T-cell (primary cell): ENCODE measurements around the gene PPP3R2. TPM values are rescaled to one million over a fixed set of nuclear protein-coding genes. Genes with fewer than 3 reads are reported as not detected.
"Not testable (repeated sequence)": the region's sequence is repeated elsewhere in the genome, so short reads cannot be mapped to it uniquely, and the experiment has no call there.

Experiments used
- ATAC-seq, 4 experiments: fragments of 200-7000 bp in 3 of 4; fragments of 150-1000 bp in 1 of 4; cut with Tn5 transposase; replicated peaks in 1 of 4; 1 replicate in 3 of 4; 2 replicates in 1 of 4; pipeline ENCODE4 v1.10.0; 2021; ENCODE audit warnings: moderate library complexity in 3 of 4, mild to moderate bottlenecking in 2 of 4, moderate number of reproducible peaks in 1 of 4
- CTCF ChIA-PET, 2 donors: fragments of 300-600 bp; sonication (Branson Sonifier 250); formaldehyde crosslinking; loops; one replicate each; lab custom pipeline; 2022; ENCODE audit warnings: antibody characterized with exemption in 2 of 2; lab: Charles Lee
- POLR2A ChIA-PET, 2 donors: fragments of 300-600 bp; sonication (Branson Sonifier 250); formaldehyde crosslinking; loops; one replicate each; lab custom pipeline; 2022; ENCODE audit warnings: antibody characterized with exemption in 2 of 2; lab: Charles Lee
- DNase-seq, 35 experiments: peaks; one replicate each; pipeline versions ENCODE4 v3.0.0 to v3.0.0-alpha.2; 2013 to 2023
- H3K27ac ChIP-seq: one replicate; pipeline ENCODE4 v1.5.1; 2013; ENCODE audit warnings: low read length
- H3K27me3 ChIP-seq, 2 experiments: replicated peaks in 1 of 2; 1 replicate in 1 of 2; 2 replicates in 1 of 2; pipeline versions ENCODE4 v1.6.1 to v1.7.0; 2013; ENCODE audit warnings: low read length in 1 of 2, mixed read lengths in 1 of 2; ENCODE audit not compliant: control insufficient read depth in 2 of 2, insufficient read depth in 2 of 2; ENCODE audit errors: extremely low read depth in 1 of 2
- H3K36me3 ChIP-seq, 2 donors: 1 replicate in 1 of 2; 2 replicates in 1 of 2; pipeline versions ENCODE4 v1.6.1 to v1.7.0; 2013; ENCODE audit warnings: low read length in 1 of 2; ENCODE audit not compliant: control insufficient read depth in 2 of 2, insufficient read depth in 1 of 2; ENCODE audit errors: extremely low read depth in 1 of 2
- H3K4me1 ChIP-seq, 2 experiments: 1 replicate in 1 of 2; 2 replicates in 1 of 2; pipeline versions ENCODE4 v1.6.1 to v1.7.0; 2013; ENCODE audit warnings: low read length in 2 of 2, mixed read lengths in 1 of 2; ENCODE audit not compliant: insufficient read depth in 2 of 2, control insufficient read depth in 1 of 2; ENCODE audit errors: extremely low read depth in 1 of 2
- H3K4me3 ChIP-seq, 2 donors: 1 replicate in 1 of 2; 2 replicates in 1 of 2; pipeline versions ENCODE4 v1.5.1 to v1.7.0; 2013; ENCODE audit warnings: mild to moderate bottlenecking in 2 of 2, low read length in 1 of 2, moderate library complexity in 1 of 2; ENCODE audit not compliant: control insufficient read depth in 1 of 2; ENCODE audit errors: extremely low read depth in 1 of 2
- H3K9me3 ChIP-seq: 2 replicates; pipeline ENCODE4 v1.7.0; 2013
- H3K27ac Mint-ChIP-seq, 2 donors: one replicate each; pipeline ENCODE4 v1.8.0; 2020 to 2021; ENCODE audit warnings: mild to moderate bottlenecking in 2 of 2, mixed read lengths in 2 of 2
- H3K27me3 Mint-ChIP-seq, 2 donors: one replicate each; pipeline ENCODE4 v1.8.0; 2021 to 2022; ENCODE audit warnings: mixed read lengths in 2 of 2
- H3K36me3 Mint-ChIP-seq: one replicate; pipeline ENCODE4 v1.8.0; 2021; ENCODE audit warnings: mixed read lengths
- H3K4me1 Mint-ChIP-seq, 3 donors: one replicate each; pipeline ENCODE4 v1.8.0; 2020 to 2022; ENCODE audit warnings: mixed read lengths in 3 of 3, mild to moderate bottlenecking in 1 of 3
- H3K4me3 Mint-ChIP-seq, 3 donors: one replicate each; pipeline ENCODE4 v1.8.0; 2020 to 2022; ENCODE audit warnings: mild to moderate bottlenecking in 3 of 3, mixed read lengths in 3 of 3, moderate library complexity in 3 of 3
- H3K9me3 Mint-ChIP-seq, 3 donors: one replicate each; pipeline ENCODE4 v1.8.0; 2020 to 2022; ENCODE audit warnings: mixed read lengths in 3 of 3
- WGBS: methylation state at CpG from one replicate; pipeline ENCODE4 v1.1.5; 2013; ENCODE audit warnings: missing lambda C conversion rate; ENCODE audit not compliant: insufficient coverage; 5-methylcytosine and 5-hydroxymethylcytosine counted together
- total RNA-seq, 35 experiments: library from RNA in 6 of 35; stranded (reverse) in 6 of 35; fragments of 120-200 nt in 1 of 35; gene quantifications; one replicate each; pipeline versions ENCODE4 v1.2.1 to v1.2.4 and lab custom pipeline; 2013 to 2026

The PPP3R2 gene
- total RNA-seq, 5 donors from 2014 or later (not counting 1 experiment from before 2014, with no cell fraction given), result not detected

- no peaks in the 10 kb centered on the region for H3K9me3 ChIP-seq
- H3K9me3 Mint-ChIP-seq, result no peaks in the 10 kb centered on the region
- no peaks in the 10 kb centered on the region for H3K36me3 Mint-ChIP-seq
- no peak overlapping the region for H3K27ac ChIP-seq
- peaks cover 0 to 3% of the 10 kb centered on the region in 2 donors for H3K27me3 Mint-ChIP-seq
- no peaks in the 10 kb centered on the region for H3K4me1 ChIP-seq
- no peak overlapping the region for H3K4me3 ChIP-seq
- DNase-seq (no peak), ATAC-seq (no peak)
- no peaks in the 10 kb centered on the region for H3K27me3 ChIP-seq
- no peak overlapping the region for H3K27ac Mint-ChIP-seq
- H3K4me3 Mint-ChIP-seq, result no peak overlapping the region
- H3K36me3 ChIP-seq, result no peaks in the 10 kb centered on the region
- peaks cover 0 to 2% (median 0%) of the 10 kb centered on the region in 3 donors for H3K4me1 Mint-ChIP-seq
- ChIA-PET POLR2A (no interaction called here), CTCF (no interaction called here)
These were observed 2.0 kb downstream of the PPP3R2 start for GRCh38 chr9:101592788-101593187.

- H3K36me3 Mint-ChIP-seq, result no peaks in the 10 kb centered on the region
- DNase-seq (no peak), ATAC-seq (no peak)
- no peaks in the 10 kb centered on the region for H3K36me3 ChIP-seq
- H3K4me3 Mint-ChIP-seq, result no peak overlapping the region
- H3K27me3 Mint-ChIP-seq, result peaks cover 0 to 3% of the 10 kb centered on the region in 2 donors
- no peaks in the 10 kb centered on the region for H3K4me1 ChIP-seq
- no peaks in the 10 kb centered on the region for H3K9me3 Mint-ChIP-seq
- no peak overlapping the region for H3K27ac Mint-ChIP-seq
- ChIA-PET CTCF (no interaction called here), POLR2A (no interaction called here)
- no peaks in the 10 kb centered on the region for H3K27me3 ChIP-seq
- no peak overlapping the region for H3K27ac ChIP-seq
- H3K9me3 ChIP-seq, result no peaks in the 10 kb centered on the region
- H3K4me1 Mint-ChIP-seq, result peaks cover 0 to 2% (median under 1%) of the 10 kb centered on the region in 3 donors
- H3K4me3 ChIP-seq, result no peak overlapping the region
These were observed 2.9 kb downstream of the PPP3R2 start for GRCh38 chr9:101591787-101592446.

- 100% methylated on average over 3 of the region's 3 CpGs for WGBS
These were observed 3.9 kb downstream of the PPP3R2 start for GRCh38 chr9:101590901-101591300.

GRCh38 chr9:101590074-101590473 lies 4.7 kb downstream of the PPP3R2 start:
- WGBS, result 80% methylated on average over 1 of the region's 6 CpGs
- H3K27me3 ChIP-seq, H3K27me3 Mint-ChIP-seq, POLR2A ChIA-PET, H3K4me1 Mint-ChIP-seq, H3K4me3 ChIP-seq, ATAC-seq, H3K4me3 Mint-ChIP-seq, H3K27ac Mint-ChIP-seq, H3K36me3 ChIP-seq, H3K4me1 ChIP-seq, H3K9me3 ChIP-seq, H3K27ac ChIP-seq, CTCF ChIA-PET, DNase-seq, H3K36me3 Mint-ChIP-seq, H3K9me3 Mint-ChIP-seq: not testable (repeated sequence)

More at GRCh38 chr9:101590901-101591300, 3.9 kb downstream of the PPP3R2 start:
- Histone ChIP-seq H3K9me3 (no peaks in the 10 kb centered on the region), H3K27ac (no peak overlapping the region), H3K36me3 (no peaks in the 10 kb centered on the region), H3K4me1 (no peaks in the 10 kb centered on the region), H3K4me3 (no peak overlapping the region), H3K27me3 (no peaks in the 10 kb centered on the region)
- peaks cover 2 to 4% (median 2%) of the 10 kb centered on the region in 3 donors for H3K4me1 Mint-ChIP-seq
- H3K27me3 Mint-ChIP-seq, result peaks cover 0 to 3% of the 10 kb centered on the region in 2 donors
- peaks cover 0 to 4% (median 0%) of the 10 kb centered on the region in 3 donors for H3K9me3 Mint-ChIP-seq
- CTCF ChIA-PET, result interaction anchor here in 1 of 2 donors (0.6 kb wide), 1 partner anchor 16 kb away, joined by 9 read pairs; no protein-coding TSS in a partner anchor
- POLR2A ChIA-PET, result interaction anchor here in 1 of 2 donors (0.6 kb wide), 1 partner anchor 72 kb away, joined by 3 read pairs; no protein-coding TSS in a partner anchor
- no peaks in the 10 kb centered on the region for H3K36me3 Mint-ChIP-seq
- H3K4me3 Mint-ChIP-seq, result no peak overlapping the region
- H3K27ac Mint-ChIP-seq, result no peak overlapping the region
- DNase-seq (no peak), ATAC-seq (no peak)

- CTCF ChIA-PET, result interaction anchor here in 1 of 2 donors (0.6 kb wide), 1 partner anchor 25 kb away, joined by 4 read pairs; no protein-coding TSS in a partner anchor
- Mint-ChIP-seq H3K9me3 (peaks cover 0 to 6% (median 0%) of the 10 kb centered on the region in 3 donors), H3K4me3 (no peak overlapping the region), H3K27me3 (no peaks in the 10 kb centered on the region), H3K27ac (no peak overlapping the region), H3K4me1 (peaks cover 0 to 5% (median 2%) of the 10 kb centered on the region in 3 donors), H3K36me3 (no peaks in the 10 kb centered on the region)
- H3K27ac ChIP-seq, result no peak overlapping the region
- H3K9me3 ChIP-seq, result no peaks in the 10 kb centered on the region
- H3K4me3 ChIP-seq, result no peak overlapping the region
- no peaks in the 10 kb centered on the region for H3K27me3 ChIP-seq
- DNase-seq, result no peak
- H3K36me3 ChIP-seq, result no peaks in the 10 kb centered on the region
- POLR2A ChIA-PET, result interaction anchor here in 1 of 2 donors (0.6 kb wide), 1 partner anchor 21 kb away, joined by 3 read pairs; no protein-coding TSS in a partner anchor
- no peak for ATAC-seq
- H3K4me1 ChIP-seq, result no peaks in the 10 kb centered on the region
- no CpG with 5 or more reads among the region's 4 CpGs for WGBS
These were observed 7.3 kb downstream of the PPP3R2 start for GRCh38 chr9:101587332-101588043.

GRCh38 chr9:101586651-101587050 lies 8.1 kb downstream of the PPP3R2 start:
- Histone ChIP-seq H3K9me3 (no peaks in the 10 kb centered on the region), H3K27ac (no peak overlapping the region), H3K4me3 (no peak overlapping the region), H3K36me3 (no peaks in the 10 kb centered on the region), H3K4me1 (no peaks in the 10 kb centered on the region), H3K27me3 (no peaks in the 10 kb centered on the region)
- WGBS, result no CpG with 5 or more reads among the region's 5 CpGs
- Mint-ChIP-seq H3K27me3 (no peaks in the 10 kb centered on the region), H3K36me3 (no peaks in the 10 kb centered on the region), H3K4me3 (no peak overlapping the region), H3K27ac (no peak overlapping the region), H3K4me1 (peaks cover 0 to 5% (median 2%) of the 10 kb centered on the region in 3 donors), H3K9me3 (peaks cover 0 to 6% (median 0%) of the 10 kb centered on the region in 3 donors)
- DNase-seq, result no peak
- POLR2A ChIA-PET, result interaction anchor here in 1 of 2 donors (0.6 kb wide), 1 partner anchor 21 kb away, joined by 3 read pairs; no protein-coding TSS in a partner anchor
- CTCF ChIA-PET, result no interaction called here
- ATAC-seq, result no peak
